ENCODE measurements around the gene HRAS.

HRAS gene

DNA sequence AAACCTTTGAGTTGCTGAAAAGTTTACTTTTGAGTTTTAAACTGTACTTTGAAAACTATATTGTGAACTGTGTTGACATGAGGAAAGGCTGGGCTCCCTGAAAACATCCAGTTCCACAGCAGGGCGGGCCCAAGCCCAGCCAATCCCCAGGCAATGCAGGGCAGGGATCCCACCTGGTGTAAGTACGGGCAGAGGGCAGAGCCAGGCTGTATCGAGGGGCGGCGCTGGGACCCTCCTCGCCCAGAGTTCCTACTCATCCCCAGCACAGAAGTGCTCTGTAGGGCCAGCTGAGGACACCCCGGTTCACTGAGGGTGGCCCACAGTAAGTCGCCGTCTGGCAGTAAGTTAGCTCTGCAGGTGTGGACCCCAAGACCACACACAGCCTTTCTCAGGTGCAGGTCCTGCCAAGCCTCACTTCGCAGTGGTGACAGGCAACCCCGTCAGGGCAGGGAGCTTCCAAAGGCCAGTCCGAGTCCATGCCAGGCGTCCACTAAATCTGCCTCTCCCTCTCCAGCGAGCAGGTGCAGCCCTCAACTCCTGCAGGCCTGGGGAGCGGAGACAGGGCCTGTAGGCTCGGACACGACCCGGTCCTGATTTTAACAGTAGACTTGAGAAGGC, 31.7 kb upstream of the HRAS start:
- no peak for DNase-seq

DNA sequence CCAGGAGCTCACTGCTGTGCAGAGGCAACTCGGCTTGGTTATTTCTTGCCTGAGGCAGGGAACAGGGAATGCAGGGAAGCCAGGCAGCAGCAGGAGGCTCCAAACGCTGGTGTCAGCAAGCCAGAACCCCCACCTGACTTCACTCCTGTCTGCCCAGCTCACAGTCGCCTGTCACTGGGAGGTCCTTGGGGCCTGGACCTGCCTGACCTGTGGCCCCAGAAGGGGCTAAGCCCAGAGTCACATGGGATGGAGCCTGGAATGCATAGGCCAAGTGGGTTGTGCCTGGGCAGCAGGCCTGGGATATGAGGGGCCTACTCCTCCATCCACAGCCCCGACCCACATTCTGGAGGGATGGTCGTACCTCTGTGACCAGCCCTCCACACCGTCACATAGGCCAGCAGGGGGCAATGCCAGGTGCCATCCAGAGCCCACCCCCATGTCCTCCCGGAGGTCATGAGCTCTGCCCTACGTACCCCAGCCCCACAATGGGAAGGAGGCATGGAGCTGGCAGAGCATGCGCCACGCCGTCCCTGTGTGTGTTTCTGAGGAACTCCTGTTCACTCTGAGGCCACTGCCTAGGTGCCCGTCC, 30.6 kb upstream of the HRAS start:
- DNase-seq = no peak

DNA sequence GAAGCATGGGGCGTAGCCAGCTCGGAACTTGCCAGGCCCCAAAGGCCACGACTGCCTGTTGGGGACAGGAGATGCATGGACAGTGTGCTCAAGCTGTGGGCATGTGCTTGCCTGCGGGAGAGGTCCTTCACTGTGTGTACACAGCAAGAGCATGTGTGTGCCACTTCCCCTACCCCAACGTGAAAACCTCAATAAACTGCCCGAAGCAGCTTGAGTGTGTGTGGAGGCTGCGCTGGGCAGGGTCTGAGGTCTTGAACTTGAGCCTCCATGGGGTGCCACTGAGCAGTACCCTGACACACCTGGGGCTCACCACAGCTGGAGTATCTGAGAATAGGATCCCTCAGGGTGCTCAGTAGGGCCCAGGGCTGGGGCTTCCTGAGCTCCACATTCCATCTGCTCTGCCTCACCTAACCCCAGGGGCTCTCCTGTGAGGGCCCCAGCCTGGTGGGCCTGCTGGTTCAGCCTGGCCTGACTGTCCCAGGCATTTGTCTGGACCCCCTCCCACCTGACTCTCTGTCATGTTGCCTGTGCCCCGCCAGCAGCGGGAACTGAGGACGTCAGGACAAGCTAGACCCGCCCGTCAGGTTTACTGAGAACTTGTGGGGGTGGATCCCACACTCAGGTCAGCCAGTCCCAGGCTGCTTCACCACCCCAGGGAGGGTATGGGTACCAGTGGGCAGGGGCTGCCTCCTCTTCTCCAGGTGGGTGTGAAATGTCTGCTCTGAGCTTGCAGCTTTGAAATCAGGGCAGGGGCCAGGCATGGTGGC, 28.6 kb upstream of the HRAS start:
- DNase-seq = no peak

DNA sequence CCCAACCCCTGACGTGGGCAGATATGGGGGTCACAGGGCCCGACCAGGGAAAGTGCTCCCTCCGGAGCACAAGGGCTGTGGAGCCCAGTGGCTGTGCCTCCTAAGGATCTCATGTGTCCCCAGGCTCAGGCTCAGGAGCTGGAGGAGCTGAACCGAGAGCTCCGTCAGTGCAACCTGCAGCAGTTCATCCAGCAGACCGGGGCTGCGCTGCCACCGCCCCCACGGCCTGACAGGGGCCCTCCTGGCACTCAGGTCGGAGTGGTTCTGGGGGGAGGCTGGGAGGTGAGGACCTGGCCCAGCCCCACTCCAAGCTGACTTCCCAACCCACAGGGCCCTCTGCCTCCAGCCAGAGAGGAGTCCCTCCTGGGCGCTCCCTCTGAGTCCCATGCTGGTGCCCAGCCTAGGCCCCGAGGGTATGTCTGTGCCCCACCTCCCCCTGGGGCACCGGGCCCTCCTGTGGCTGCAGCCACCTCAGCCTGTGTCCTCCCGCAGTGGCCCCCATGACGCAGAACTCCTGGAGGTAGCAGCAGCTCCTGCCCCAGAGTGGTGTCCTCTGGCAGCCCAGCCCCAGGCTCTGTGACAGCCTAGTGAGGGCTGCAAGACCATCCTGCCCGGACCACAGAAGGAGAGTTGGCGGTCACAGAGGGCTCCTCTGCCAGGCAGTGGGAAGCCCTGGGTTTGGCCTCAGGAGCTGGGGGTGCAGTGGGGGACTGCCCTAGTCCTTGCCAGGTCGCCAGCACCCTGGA, 27.9 kb upstream of the HRAS start:
- DNase-seq = no peak

DNA sequence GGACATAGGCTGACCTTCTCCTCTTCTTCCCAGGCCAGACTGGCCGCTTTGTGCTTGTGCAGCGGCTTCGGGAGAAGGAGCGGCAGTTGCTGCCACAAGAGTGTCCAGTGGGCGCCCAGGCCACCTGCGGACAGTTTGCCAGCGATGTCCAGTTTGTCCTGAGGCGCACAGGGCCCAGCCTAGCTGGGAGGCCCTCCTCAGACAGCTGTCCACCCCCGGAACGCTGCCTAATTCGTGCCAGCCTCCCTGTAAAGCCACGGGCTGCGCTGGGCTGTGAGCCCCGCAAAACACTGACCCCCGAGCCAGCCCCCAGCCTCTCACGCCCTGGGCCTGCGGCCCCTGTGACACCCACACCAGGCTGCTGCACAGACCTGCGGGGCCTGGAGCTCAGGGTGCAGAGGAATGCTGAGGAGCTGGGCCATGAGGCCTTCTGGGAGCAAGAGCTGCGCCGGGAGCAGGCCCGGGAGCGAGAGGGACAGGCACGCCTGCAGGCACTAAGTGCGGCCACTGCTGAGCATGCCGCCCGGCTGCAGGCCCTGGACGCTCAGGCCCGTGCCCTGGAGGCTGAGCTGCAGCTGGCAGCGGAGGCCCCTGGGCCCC, 26.8 kb upstream of the HRAS start:
- no peak for DNase-seq

DNA sequence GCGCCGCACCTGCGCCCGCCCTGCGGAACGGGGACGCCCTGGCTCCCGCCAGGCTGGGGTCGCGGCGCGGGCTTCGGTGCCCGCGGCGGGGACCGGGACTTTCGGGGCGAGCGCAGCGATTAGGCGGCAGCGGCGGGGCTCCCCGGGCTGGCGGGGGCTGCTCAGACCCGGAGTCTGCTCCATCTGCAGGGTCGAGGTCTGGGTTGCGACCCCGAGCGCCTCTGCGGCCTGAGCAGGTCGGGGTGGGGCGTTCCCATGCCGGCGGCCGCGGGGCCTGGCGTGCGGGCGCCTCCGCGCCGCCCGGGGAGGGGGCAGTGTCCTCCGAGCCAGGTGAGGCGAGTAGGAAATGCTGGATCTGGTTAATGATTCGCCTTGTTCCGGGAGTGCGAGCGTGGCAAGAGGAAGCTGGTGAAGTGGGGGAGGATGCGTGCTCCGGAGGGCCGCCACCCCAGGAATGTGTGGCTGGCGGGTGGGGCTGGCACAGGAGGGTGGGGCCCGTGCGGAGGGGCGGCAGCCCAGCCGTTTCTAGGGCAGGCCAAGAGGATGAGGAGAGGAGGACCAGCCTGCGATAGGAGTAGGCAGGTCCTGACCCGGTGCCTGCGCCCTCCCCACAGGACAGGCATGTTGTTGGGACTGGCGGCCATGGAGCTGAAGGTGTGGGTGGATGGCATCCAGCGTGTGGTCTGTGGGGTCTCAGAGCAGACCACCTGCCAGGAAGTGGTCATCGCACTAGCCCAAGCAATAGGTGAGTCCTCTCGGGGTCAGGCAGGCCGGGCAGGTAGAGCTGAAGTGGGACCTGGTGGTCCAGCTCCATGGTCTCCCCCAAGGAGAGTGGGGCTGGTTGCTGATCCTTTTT, 26.0 kb upstream of the HRAS start:
- no peak for DNase-seq

DNA sequence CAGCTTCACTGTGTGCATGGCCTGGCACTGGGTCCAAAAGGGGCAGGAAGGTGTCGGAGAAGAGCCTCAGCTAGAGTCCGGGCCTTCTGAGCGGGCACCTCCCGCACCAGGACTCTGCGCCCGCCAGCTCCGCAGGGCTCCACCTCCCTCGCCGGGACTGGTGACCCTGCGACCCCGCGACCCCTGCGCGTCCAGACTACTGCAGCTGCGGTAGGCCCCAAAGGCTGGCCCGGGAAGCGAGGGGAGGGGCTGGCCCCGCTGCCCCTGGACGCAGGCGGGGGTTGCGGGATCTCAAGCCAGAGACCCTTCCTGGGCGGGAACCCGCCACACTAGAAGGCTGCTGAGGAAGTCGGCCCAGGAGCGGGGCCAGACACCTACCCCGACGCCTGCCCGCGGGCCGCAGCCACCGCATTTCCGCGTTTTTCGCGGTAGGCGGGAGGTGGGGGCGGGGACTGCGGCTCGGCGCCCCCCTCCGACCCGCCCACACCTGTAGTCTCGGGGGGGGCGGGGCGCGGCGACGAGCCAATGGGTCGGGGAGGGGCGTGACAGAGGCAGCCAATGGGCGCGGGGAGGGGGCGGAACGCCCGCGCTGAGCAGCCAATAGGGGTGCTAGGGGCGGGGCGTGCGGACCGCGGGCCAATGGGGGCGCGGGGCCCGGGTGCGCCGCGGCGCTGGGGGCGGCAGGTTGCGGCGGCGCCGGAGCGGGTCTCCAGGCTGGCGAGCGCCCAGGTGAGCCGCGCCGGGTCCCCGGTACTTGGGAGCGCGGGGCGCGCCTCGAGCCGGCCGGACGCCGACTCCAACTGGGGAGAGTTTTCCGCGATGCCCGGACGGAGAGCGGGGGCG, 25.1 kb upstream of the HRAS start, which contains the start of the genes LMNTD2 and RASSF7:
LMNTD2 (minus strand) TSS at position 434 of the 843 bp plus-strand sequence; CDS start at position 412, 22 bp downstream.
RASSF7 (plus strand) TSS at position 666 of the 843 bp plus-strand sequence. CDS start 799 bp downstream, outside the sequence.
- peak; percentile 98 for DNase-seq

DNA sequence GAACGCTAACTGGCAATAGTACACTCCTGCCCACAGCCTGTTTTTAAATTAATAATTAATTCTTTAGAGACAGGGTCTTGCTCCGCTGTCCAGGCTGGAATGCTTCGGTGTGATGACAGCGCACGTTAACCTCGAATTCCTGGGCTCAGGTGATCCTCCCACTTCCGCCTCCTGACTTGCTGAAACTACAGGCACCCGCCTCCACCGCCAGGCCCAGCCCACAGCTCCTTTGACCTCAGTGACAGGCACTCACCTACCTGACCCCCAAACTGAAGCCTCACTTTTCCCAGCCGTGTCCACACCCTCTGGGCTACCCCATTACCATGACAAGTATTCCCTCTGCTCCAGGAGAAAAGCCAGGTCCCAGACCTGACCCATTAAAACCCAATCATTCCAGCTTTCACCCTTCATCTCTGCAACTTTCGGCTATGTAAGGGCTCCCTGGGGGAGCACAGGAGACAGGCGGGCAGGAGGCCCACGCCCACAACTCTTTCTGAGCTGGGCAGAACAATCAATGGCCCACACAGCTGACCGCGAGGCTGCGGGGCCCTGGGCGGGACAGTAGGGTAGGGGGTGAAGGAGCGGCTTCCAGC, 24.4 kb upstream of the HRAS start:
- DNase-seq = no peak

DNA sequence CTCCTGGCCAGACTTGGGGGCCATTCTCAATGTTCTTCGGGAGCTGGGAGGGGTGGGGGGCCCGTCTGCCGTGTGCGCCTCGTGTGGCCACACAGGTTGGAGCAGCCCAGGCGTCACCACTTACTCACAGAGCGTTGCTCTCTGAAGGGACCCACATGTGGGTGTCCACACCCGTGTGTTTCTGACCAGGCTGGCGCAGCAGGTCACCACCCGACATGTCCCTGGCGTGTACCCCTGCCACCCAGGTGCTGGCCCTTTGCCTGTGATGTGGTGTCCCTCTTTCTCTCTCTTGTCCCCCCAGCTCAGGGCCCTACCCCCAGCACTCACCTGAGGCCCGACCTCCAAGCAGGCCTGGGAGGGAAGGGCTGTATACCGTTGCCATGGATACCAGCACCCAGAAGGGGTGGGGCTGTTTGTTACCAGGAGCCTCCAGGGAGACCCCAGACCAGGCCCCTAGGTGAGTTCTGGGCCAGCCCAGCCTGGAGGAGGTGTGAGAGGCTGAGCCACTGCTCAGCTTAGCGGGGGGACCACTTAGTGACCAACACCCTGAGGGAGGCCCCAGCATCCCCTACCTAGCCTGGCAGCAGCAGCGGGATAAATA, 23.7 kb upstream of the HRAS start:
- DNase-seq = no peak

DNA sequence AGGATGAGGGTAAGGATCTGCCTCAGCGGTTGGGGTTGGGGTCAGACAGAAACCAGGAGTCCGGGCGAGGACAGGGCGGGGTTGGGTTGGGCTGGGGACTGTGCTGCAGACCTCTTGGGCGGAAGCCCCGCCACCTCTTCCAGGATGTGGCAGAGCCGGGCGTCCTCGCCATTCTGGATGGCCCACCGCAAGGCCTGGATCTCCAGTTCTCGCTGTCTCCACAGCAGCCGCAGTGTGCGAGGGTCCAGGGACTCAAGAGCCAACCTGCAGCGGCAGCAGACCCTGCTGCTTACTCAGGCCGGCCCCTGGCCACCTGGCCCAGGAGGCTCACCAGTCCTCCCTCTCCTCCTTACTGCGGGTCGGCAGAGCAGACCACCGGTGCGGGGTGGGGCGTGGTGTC, 23.1 kb upstream of the HRAS start:
- no peak for DNase-seq

DNA sequence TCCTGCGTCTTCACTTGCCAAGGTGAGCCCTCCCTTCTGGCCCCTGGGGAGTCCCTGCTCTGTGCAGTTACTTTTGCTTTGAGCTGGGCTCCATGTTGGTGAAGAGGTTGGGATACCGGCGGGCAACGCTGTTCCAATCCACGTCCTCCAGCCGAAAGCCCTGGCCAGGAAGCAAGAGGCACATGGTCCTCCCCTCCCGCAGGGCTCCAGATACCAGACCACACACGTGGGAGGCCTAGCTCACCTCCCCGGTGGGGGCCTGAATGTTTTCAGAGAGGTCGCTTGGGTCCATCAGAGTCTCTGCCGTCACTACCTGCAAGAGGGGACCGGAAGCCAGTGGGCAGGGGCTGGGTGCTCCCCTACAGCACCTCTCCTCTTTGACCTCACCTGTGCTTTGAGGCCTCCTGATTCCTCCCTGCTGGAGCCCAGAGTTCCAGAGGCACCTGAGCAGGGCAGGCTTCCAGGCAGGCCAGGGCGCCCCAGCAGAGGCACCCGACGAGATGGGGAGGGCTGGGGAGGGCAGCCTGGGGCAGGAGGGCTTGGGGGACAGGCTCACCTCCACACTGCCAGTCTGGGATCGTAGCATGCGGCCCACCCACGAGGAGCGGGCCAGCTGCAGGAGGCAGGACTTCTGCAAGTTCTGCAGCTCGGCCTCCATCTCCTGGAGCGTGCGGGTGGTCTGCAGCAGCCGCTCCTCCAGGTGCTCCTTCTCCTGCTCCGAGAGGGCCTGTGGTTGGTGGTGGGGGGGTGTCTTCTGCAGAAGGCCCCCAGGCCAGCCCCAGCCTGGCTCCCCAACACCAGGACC, 22.2 kb upstream of the HRAS start:
- no peak for DNase-seq

DNA sequence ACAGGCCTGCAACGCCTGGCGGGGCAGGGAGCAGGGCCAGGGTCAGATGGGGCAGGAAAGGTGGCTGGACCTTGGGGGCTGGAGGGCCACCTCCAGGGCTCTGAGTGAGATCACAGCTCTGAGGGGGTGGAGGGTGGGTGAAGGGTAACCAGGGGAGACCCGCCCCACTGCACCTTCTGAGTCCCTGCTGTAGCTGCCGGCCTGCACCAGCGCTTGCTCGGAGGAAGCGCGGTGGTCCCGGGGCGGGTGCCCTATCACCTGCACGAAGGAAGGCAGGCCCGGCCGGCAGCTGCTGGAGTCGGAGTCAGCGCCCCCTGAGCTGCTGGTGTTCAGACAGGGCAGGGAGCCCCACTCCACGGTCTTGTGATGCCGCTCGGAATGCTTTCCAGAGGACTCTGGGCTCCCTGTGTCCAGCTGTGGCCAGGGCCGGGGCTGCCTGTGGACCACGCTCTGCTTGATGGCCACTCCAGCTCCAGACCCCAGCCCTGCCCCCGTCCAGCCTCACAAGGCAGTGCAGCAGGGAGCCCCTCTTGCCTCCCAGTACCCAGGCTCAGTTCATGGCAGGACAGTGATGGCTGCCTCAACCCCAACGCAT, 21.4 kb upstream of the HRAS start:
- no peak for DNase-seq

DNA sequence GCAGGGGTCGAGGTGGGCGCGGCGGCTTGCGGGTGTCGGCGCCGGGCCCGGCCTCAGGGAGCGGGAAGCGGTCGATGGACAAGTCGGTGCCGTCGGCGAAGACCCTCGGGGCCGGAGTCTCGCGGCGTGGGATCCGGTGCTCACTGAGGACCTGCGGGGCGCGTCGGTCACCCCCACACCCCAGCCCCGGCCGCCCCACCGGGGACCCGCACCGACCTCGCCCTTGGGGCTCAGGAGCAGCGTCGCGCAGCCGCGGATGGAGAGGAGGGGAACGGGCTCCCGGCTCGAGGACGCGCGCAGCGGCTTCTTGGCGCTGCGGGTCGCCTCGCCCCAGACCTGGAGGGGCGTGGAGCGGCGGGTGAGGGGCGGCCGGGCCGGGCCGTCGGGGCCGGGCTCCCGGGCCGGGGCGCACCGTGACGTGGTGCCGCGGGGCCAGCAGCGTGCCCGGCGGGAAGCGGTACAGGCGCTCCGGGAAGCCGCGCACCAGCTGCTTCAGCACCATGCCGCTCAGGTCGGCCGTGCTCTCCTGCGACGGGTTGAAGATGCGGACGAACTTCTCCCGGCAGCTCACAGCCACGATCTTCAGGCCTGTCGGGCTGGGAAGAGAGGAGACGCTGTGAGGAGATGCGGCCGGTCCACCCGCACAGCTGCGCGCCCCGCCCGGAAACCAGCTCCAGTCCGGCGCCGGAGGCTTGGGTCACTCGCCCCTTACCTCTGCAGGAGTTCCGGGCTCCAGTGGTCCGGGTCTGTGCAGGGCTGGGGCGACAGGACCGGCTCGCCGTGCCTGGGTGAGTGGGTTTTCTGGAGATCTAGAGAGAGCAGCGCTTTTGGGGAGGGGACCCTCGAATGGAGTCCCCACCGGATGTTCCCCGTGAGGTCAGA, 20.6 kb upstream of the HRAS start:
- no peak for DNase-seq

DNA sequence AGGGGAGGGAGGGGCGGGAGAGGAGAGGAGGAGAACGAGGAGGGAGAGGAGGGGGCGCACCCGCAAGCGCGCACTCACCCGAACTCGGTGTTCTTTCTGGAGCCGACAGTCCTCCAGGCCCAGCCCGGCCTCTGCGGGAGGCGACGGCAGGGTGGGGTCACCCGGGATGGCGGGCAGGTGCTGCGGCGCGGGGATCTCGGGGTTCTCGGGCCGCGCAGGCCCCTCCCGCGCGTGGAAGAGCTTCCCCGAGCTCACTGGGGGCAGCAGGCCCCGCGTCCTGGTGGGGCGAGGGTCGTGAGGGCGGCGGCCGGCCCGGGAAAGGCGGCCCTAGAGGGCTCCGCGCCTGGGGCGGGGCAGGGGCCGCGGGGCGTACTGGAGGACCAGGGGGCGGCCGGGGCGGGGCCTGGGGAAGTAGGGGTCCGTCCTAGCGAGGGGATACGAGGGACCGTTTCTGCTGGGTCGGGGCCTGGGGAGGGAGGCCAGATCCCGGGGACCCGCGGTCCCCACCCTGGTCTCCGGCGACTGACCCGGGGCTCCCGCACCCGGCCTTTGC, 19.9 kb upstream of the HRAS start:
- DNase-seq = no peak

DNA sequence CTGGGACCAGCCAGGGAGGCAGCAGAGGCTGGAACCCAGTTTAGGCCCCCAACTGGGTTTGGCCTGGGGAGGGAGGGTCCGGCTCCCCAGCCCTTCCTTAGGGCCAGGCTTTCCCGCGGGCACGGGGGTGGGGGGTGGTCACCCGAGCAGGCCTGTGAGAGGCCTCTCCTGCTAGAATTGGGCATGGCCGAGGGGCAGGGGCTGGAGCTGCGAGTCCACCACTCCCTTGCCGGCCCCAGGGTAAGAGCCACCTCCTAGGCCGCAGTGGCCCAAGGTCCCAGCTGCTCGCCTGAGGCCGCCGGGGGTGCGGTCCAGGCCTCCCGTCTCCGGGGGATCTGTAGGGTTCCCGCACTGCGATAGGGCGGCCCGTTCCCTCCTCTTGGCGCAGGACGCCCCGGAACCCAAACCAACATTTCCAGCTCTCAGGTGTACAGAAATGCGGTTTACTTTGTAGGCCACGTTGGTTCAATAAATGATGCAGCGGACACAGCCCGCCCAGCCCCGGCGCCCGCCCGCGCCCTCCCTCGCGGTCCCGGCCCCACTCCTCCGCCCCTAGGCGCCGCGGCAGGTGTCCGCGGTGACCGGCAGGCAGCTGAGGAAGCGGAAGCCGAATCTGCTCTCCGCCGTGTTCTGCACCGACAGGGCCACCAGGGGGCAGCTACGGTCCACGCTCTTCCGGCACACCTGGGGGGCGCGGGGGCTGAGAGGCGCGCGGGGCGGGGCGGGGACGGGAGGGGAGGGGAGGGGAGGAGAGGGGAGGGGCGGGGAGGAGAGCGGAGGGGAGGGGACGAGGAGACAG, 19.3 kb upstream of the HRAS start:
- DNase-seq = peak; percentile 80 to 84

DNA sequence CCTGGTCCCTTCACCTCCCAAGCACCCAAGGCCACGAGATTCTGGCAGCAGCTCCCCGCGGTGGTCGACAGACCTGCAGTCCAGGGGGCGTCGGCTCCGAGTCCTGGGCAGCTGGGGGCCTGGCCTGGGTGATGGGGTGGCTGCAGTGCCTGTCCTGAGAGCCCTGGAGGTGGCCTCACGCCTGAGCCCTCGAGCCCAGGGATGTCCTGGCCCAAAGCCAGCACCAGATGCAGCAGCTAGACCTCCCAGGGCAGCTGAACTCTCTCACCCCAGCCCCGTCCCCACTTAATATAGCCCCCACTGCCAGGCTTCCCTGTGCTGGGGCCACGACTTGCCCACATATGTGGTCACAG, 18.6 kb upstream of the HRAS start:
- DNase-seq = no peak

All from activated CD4-positive, alpha-beta T cell treated with anti-CD3 and anti-CD28 coated beads for 4 hours (primary cell).